H1 (cell line): Measurements from ENCODE around the gene OPN1SW. TPM values are rescaled to one million over a fixed set of nuclear protein-coding genes. Genes with fewer than 3 reads are reported as not detected.

Experiments
- CTCF ChIA-PET: fragments of 300-600 bp; sonication (Branson Sonifier 250); formaldehyde crosslinking; loops from one replicate; lab custom pipeline; 2021; ENCODE audit not compliant: partially characterized antibody; lab: Charles Lee
- POLR2A ChIA-PET: fragments of 300-600 bp; sonication (Branson Sonifier 250); formaldehyde crosslinking; loops from one replicate; lab custom pipeline; 2021; ENCODE audit warnings: inconsistent platforms; ENCODE audit not compliant: partially characterized antibody; lab: Charles Lee
- DNase-seq, 2 experiments: peaks; one replicate each; pipeline versions ENCODE4 v3.0.0 to v3.0.0-alpha.2; 2010 to 2022; ENCODE audit warnings: low spot score in 2 of 2, low read depth in 1 of 2, mixed read lengths in 1 of 2
- FAIRE-seq: peaks from 2 replicates; lab custom pipeline; 2011; peaks lifted over from hg19 to GRCh38; lab: Jason Lieb, UNC
- H2AFZ ChIP-seq: 2 replicates; pipeline ENCODE4 v1.8.1; 2012; ENCODE audit warnings: low read length, inconsistent platforms
- H2AK5ac ChIP-seq: 2 replicates; pipeline ENCODE4 v1.6.1; 2013; ENCODE audit warnings: low read depth, low read length
- H2BK120ac ChIP-seq: replicated peaks from 2 replicates; pipeline ENCODE3; 2013; ENCODE audit warnings: low read depth, low read length, inconsistent platforms
- H2BK12ac ChIP-seq: 2 replicates; pipeline ENCODE4 v1.6.1; 2013; ENCODE audit warnings: low read depth, low read length
- H2BK15ac ChIP-seq: 2 replicates; pipeline ENCODE4 v1.6.1; 2013; ENCODE audit warnings: low read length
- H2BK20ac ChIP-seq: 2 replicates; pipeline ENCODE4 v1.6.1; 2013; ENCODE audit warnings: low read length
- H2BK5ac ChIP-seq: 2 replicates; pipeline ENCODE4 v1.6.1; 2013; ENCODE audit warnings: low read depth, low read length
- H3K14ac ChIP-seq: 2 replicates; pipeline ENCODE4 v1.6.1; 2013; ENCODE audit warnings: inconsistent platforms; ENCODE audit not compliant: insufficient read length
- H3K18ac ChIP-seq: 2 replicates; pipeline ENCODE4 v1.6.1; 2013; ENCODE audit warnings: low read length; ENCODE audit errors: extremely low read depth
- H3K23ac ChIP-seq: 2 replicates; pipeline ENCODE4 v1.6.1; 2013; ENCODE audit warnings: inconsistent platforms; ENCODE audit not compliant: insufficient read length
- H3K23me2 ChIP-seq: 2 replicates; pipeline ENCODE4 v1.6.1; 2013; ENCODE audit warnings: low read depth, low read length
- H3K27ac ChIP-seq: 2 replicates; pipeline ENCODE4 v1.6.1; 2011; ENCODE audit warnings: low read depth, low read length, inconsistent platforms
- H3K27me3 ChIP-seq, 4 experiments: replicated peaks in 1 of 4; 1 replicate in 1 of 4; 2 replicates in 3 of 4; pipeline versions ENCODE4 v1.6.1 to v1.8.1; 2011 to 2013; ENCODE audit warnings: low read length in 3 of 4, mild to moderate bottlenecking in 3 of 4, inconsistent platforms in 2 of 4, mixed read lengths in 2 of 4, moderate library complexity in 1 of 4; ENCODE audit not compliant: control insufficient read depth in 3 of 4, insufficient read depth in 3 of 4; ENCODE audit errors: extremely low read depth in 1 of 4
- H3K36me3 ChIP-seq, 4 experiments: 2 replicates each; pipeline versions ENCODE4 v1.6.1 to v1.8.1; 2011 to 2013; ENCODE audit warnings: mild to moderate bottlenecking in 4 of 4, low read length in 3 of 4, moderate library complexity in 2 of 4, control low read depth in 1 of 4, inconsistent platforms in 1 of 4; ENCODE audit not compliant: insufficient read depth in 4 of 4, control insufficient read depth in 2 of 4
- H3K4ac ChIP-seq: replicated peaks from 2 replicates; pipeline ENCODE3; 2013; ENCODE audit warnings: low read length, low read depth, mixed read lengths, inconsistent platforms; ENCODE audit not compliant: insufficient read length
- H3K4me1 ChIP-seq, 4 experiments: replicated peaks in 1 of 4; 1 replicate in 1 of 4; 2 replicates in 3 of 4; pipeline versions ENCODE4 v1.6.1 to v1.8.1; 2011 to 2013; ENCODE audit warnings: low read length in 3 of 4, inconsistent platforms in 2 of 4, mixed read lengths in 1 of 4; ENCODE audit not compliant: insufficient read depth in 4 of 4, control insufficient read depth in 3 of 4
- H3K4me2 ChIP-seq, 2 experiments: 2 replicates each; pipeline versions ENCODE4 v1.6.1 to v1.8.1; 2011 to 2013; ENCODE audit warnings: low read depth in 2 of 2, low read length in 2 of 2, control low read depth in 1 of 2, inconsistent platforms in 1 of 2, mild to moderate bottlenecking in 1 of 2; ENCODE audit not compliant: insufficient read depth in 1 of 2
- H3K4me3 ChIP-seq, 4 experiments: fragments of 200-600, 300-600 bp in 1 of 4; sonication (generic), shearing (Covaris generic), sonication (Bioruptor Twin) in 1 of 4; 2 replicates each; pipeline versions ENCODE4 v1.5.1 to v1.8.1; 2011 to 2016; ENCODE audit warnings: low read length in 4 of 4, low read depth in 3 of 4, control low read depth in 2 of 4, inconsistent platforms in 2 of 4, mild to moderate bottlenecking in 2 of 4, mixed read lengths in 1 of 4, moderate library complexity in 1 of 4; ENCODE audit not compliant: insufficient read depth in 2 of 4; ENCODE audit errors: extremely low read depth in 1 of 4
- H3K56ac ChIP-seq: replicated peaks from 2 replicates; pipeline ENCODE3; 2013; ENCODE audit warnings: low read depth, mild to moderate bottlenecking, mixed read lengths, low read length, inconsistent platforms; ENCODE audit not compliant: insufficient read length
- H3K79me1 ChIP-seq: 2 replicates; pipeline ENCODE4 v1.6.1; 2013; ENCODE audit warnings: low read depth, low read length, control low read depth
- H3K79me2 ChIP-seq, 2 experiments: 2 replicates each; pipeline versions ENCODE4 v1.6.1 to v1.8.1; 2012 to 2013; ENCODE audit warnings: low read length in 2 of 2, mild to moderate bottlenecking in 2 of 2, inconsistent platforms in 1 of 2; ENCODE audit not compliant: insufficient read depth in 2 of 2, control insufficient read depth in 1 of 2
- H3K9ac ChIP-seq, 4 experiments: replicated peaks in 1 of 4; 1 replicate in 1 of 4; 2 replicates in 3 of 4; pipeline versions ENCODE4 v1.6.1 to v1.8.1; 2011 to 2013; ENCODE audit warnings: low read depth in 3 of 4, low read length in 3 of 4, control low read depth in 2 of 4, mild to moderate bottlenecking in 2 of 4, moderate library complexity in 2 of 4, inconsistent platforms in 1 of 4; ENCODE audit errors: extremely low read depth in 1 of 4
- H3K9me3 ChIP-seq, 2 experiments: 2 replicates each; pipeline versions ENCODE4 v1.6.1 to v1.8.1; 2012 to 2013; ENCODE audit warnings: mild to moderate bottlenecking in 2 of 2, moderate library complexity in 2 of 2, control low read depth in 1 of 2, inconsistent platforms in 1 of 2, low read depth in 1 of 2, low read length in 1 of 2, mixed read lengths in 1 of 2; ENCODE audit not compliant: insufficient read depth in 2 of 2
- H4K20me1 ChIP-seq, 2 experiments: replicated peaks in 1 of 2; 2 replicates each; pipeline versions ENCODE3 to v1.8.1; 2011 to 2013; ENCODE audit warnings: inconsistent platforms in 2 of 2, low read length in 2 of 2, mild to moderate bottlenecking in 1 of 2; ENCODE audit not compliant: insufficient read depth in 2 of 2, control insufficient read depth in 1 of 2
- H4K5ac ChIP-seq: 2 replicates; pipeline ENCODE4 v1.6.1; 2013; ENCODE audit warnings: low read length, low read depth, mixed read lengths, inconsistent platforms; ENCODE audit not compliant: insufficient read length
- H4K8ac ChIP-seq: 2 replicates; pipeline ENCODE4 v1.8.0; 2013; ENCODE audit warnings: mild to moderate bottlenecking, moderate library complexity, low read length, inconsistent platforms; ENCODE audit not compliant: insufficient read depth; ENCODE audit errors: extremely low read depth
- H4K91ac ChIP-seq: replicated peaks from 2 replicates; pipeline ENCODE3; 2013; ENCODE audit warnings: low read length, mixed read lengths, inconsistent platforms; ENCODE audit not compliant: insufficient read length
- ASH2L ChIP-seq: fragments of 200-600, 300-600 bp; sonication (generic); IDR thresholded peaks from one replicate; pipeline ENCODE4 v1.7.1; 2017; ENCODE audit warnings: low read length
- CBX8 ChIP-seq: fragments of 300-800, 300-1000 bp; sonication (generic); IDR thresholded peaks from 2 replicates; pipeline ENCODE4 v1.7.1; 2016; ENCODE audit warnings: low read depth, low read length, borderline replicate concordance
- JUN ChIP-seq: IDR thresholded peaks from 2 replicates; pipeline ENCODE4 v1.6.1; 2011; ENCODE audit warnings: low read depth, mild to moderate bottlenecking, improper control_type of control experiment, low read length
- RFX5 ChIP-seq: IDR thresholded peaks from 2 replicates; pipeline ENCODE4 v1.6.1; 2011; ENCODE audit warnings: low read depth, low read length, improper control_type of control experiment, borderline replicate concordance
- SIRT6 ChIP-seq: IDR thresholded peaks from one replicate; pipeline ENCODE4 v1.7.1; 2012; ENCODE audit warnings: low read length, inconsistent platforms
- TEAD4 ChIP-seq: IDR thresholded peaks from 2 replicates; pipeline ENCODE4 v1.6.1; 2012; ENCODE audit warnings: low read depth, low read length, inconsistent platforms, mixed read lengths
- YY1 ChIP-seq: IDR thresholded peaks from 2 replicates; pipeline ENCODE4 v1.6.1; 2011; ENCODE audit warnings: low read depth, mild to moderate bottlenecking, low read length
- WGBS, 2 experiments: shearing (Covaris generic) in 1 of 2; methylation state at CpG; one replicate each; pipeline versions ENCODE4 v1.1.6 to v1.1.7; 2013 to 2015; ENCODE audit warnings: low lambda C conversion rate in 2 of 2, mixed read lengths in 2 of 2, inconsistent platforms in 1 of 2, low coverage in 1 of 2, missing lambda C conversion rate in 1 of 2; ENCODE audit not compliant: insufficient replicate concordance in 2 of 2, insufficient coverage in 1 of 2, insufficient read length in 1 of 2; ENCODE audit errors: extremely low coverage in 1 of 2, missing lambda C conversion rate in 1 of 2; 5-methylcytosine and 5-hydroxymethylcytosine counted together
- polyA plus RNA-seq, 7 experiments: library from polyadenylated mRNA; depleted of rRNA in 3 of 7; stranded (reverse) in 5 of 7; unstranded in 2 of 7; fragments of >200 nt in 5 of 7; fragments of 200-250 nt in 2 of 7; gene quantifications; 1 replicate in 5 of 7; 2 replicates in 1 of 7; 4 replicates in 1 of 7; pipeline versions ENCODE4 v1.2.1 to v1.2.3, GENCODE V29; 2011 to 2013; ENCODE audit warnings: missing spikeins in 2 of 7, mixed read lengths in 2 of 7
- total RNA-seq: library from RNA; stranded (reverse); fragmentation: NEBNext Ultra II Directional; extraction: Animal tissue kit (Norgen Biotek cat#: 25700); gene quantifications from 2 replicates; pipeline ENCODE4 v1.2.1, GENCODE V29; 2021
- TF ChIP-seq, protein P1 (sequence below): IDR thresholded peaks from 2 replicates; pipeline ENCODE4 v1.6.1; 2012; ENCODE audit warnings: inconsistent platforms

OPN1SW gene
- total and polyA plus RNA-seq, 2 of the 8 experiments (the other 6 are each of a cell fraction or from before 2014, with no cell fraction given) = not detected

DNA sequence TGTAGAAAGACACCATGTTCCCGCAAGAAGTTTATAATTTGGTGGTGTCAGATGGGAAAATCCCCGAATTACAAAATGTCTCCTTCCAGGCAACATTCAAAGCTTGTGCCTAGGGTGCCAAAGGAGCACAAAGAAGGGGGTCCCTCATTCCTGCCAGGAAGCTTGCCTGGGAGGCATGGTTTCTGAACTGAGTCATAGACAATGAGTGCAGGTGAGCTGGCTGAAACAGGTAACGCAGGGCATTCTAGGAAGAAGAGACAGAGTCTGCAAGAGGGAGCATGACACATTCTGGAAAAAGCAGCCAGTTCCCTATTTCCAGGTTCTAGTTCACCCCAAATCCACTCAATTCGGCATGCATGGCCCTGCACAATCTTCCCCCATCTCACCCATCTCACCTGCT lies 48.4 kb downstream of the OPN1SW start:
- 83% methylated on average over 4 of the region's 4 CpGs; no CpG with 5 or more reads in 1 of the 2 experiments for WGBS, 2 experiments
- no peak overlapping the region for H3K18ac ChIP-seq

More for the DNA sequence above, 48.4 kb downstream of the OPN1SW start:
- TF ChIP-seq JUN (no peak), TEAD4 (no peak), YY1 (no peak), RFX5 (no peak), ASH2L (no peak), SIRT6 (no peak), CBX8 (no peak)
- TF ChIP-seq, protein P1, sequence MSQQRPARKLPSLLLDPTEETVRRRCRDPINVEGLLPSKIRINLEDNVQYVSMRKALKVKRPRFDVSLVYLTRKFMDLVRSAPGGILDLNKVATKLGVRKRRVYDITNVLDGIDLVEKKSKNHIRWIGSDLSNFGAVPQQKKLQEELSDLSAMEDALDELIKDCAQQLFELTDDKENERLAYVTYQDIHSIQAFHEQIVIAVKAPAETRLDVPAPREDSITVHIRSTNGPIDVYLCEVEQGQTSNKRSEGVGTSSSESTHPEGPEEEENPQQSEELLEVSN = no peak
- Histone ChIP-seq H2BK15ac (no peak overlapping the region; the same call in 1 of the 2 replicates), H2AFZ (no peak overlapping the region), H3K56ac (no peak overlapping the region), H2BK120ac (no peak overlapping the region), H3K36me3 (peaks cover 0 to 3% (median 0%) of the 10 kb centered on the region in 4 experiments; a peak in 1 of 8 replicates), H3K79me2 (no peaks in the 10 kb centered on the region), H3K4me2 (no peak overlapping the region), H3K9ac (no peak overlapping the region), H3K4me3 (no peak overlapping the region), H3K23ac (no peak overlapping the region), H4K8ac (no peak overlapping the region), H3K9me3 (no peaks in the 10 kb centered on the region), H2BK12ac (no peak overlapping the region), H4K5ac (no peak overlapping the region), H4K91ac (no peak overlapping the region), H3K27me3 (no peaks in the 10 kb centered on the region), H2BK20ac (no peak overlapping the region), H3K27ac (no peak overlapping the region), H4K20me1 (no peaks in the 10 kb centered on the region), H3K4ac (no peak overlapping the region), H2AK5ac (no peak overlapping the region), H3K4me1 (no peaks in the 10 kb centered on the region), H3K79me1 (no peaks in the 10 kb centered on the region), H3K23me2 (no peaks in the 10 kb centered on the region; the same call in 1 of the 2 replicates), H2BK5ac (no peak overlapping the region), H3K14ac (no peak overlapping the region)
- ChIA-PET CTCF (interaction anchor here (1.3 kb wide), 1 partner anchor 135 kb away, joined by 3 read pairs; the partner anchor contains the start of gene ATP6V1F), POLR2A (interaction anchor here (0.8 kb wide), 1 partner anchor 11 kb away, joined by 3 read pairs; no protein-coding TSS in a partner anchor)
- FAIRE-seq (no peak), DNase-seq (peak in 1 of 2 experiments; percentile 20)
